Right lobe of liver (tissue), 4 donors: ENCODE measurements around the gene CRYBG1.

Source experiments
- CTCF ChIP-seq, 4 donors: fragments of 200-600 bp in 3 of 4; fragments of 450-650 bp in 1 of 4; IDR thresholded peaks; one replicate each; pipeline versions ENCODE4 v1.5.1 to v1.8.0; 2016 to 2022; ENCODE audit warnings: antibody characterized with exemption in 4 of 4, mild to moderate bottlenecking in 2 of 4
- POLR2A ChIP-seq: fragments of 450-650 bp; IDR thresholded peaks from one replicate; pipeline ENCODE4 v1.6.1; 2017; ENCODE audit warnings: antibody characterized with exemption, mild to moderate bottlenecking
- donor health status: DM: no; HTN: no; CAD: no.
- donor health status: DM: no; HTN: no; CAD: no.
- donor health status: DM: no; HTN: yes; CAD: no.

- no peak for TF ChIP-seq CTCF (IDR thresholded peaks at IDR 0.05)
- TF ChIP-seq POLR2A, result no peak
Measured at GRCh38 chr6:106555767-106556166, 195.2 kb downstream of the CRYBG1 start.
